ENCODE measurements around the gene USP10.

USP10 gene

DNA sequence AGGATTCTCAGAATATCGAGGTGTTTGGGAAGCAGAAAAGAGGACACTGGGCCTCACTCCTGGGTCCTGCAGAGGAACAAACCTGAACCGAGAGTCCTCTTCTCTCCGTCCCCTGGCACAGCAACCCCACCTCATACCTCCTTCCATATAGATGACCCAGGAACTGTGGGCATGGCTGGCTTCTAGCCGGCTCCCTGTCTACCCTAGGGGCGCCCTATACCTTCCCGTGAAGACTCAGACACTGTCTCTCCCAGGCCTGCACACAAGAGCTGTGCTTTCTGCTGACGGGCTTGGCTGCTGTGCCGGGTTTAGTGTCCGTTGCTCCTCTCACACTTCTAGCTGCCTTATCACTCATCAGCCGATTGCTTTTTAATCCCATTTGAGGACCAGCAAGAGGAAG lies 73.5 kb downstream of the USP10 start:
- no peaks in the 10 kb centered on the region for H3K9me3 ChIP-seq (ENCODE audit: control insufficient read depth, insufficient read depth, low read depth, low read length)
- ChIA-PET CTCF (interaction anchor here (0.7 to 3.3 kb wide), 6 partner anchors 12 to 198 kb away, joined by 3 to 23 read pairs (median 8); no protein-coding TSS in a partner anchor), POLR2A (no interaction called here)
- peaks cover 14 to 92% of the 10 kb centered on the region in 2 experiments; a peak in 2 of 3 replicates for H3K36me3 ChIP-seq (ENCODE audit: control insufficient read depth in 2 of 2, insufficient read depth in 1 of 2, low read length in 2 of 2)
- TF ChIP-seq TRIM28 (IDR thresholded peaks at IDR 0.05; ENCODE audit: borderline replicate concordance, low read length) (no peak), ZBTB10 (tag by site-specific recombination; IDR thresholded peaks at IDR 0.05) (no peak), ZNF785 (tag by site-specific recombination; IDR thresholded peaks at IDR 0.05) (no peak), ZNF621 (tag by site-specific recombination; IDR thresholded peaks at IDR 0.05) (no peak), ZNF239 (tag by site-specific recombination; IDR thresholded peaks at IDR 0.05) (no peak), HOXA7 (CRISPR knock-in tag; IDR thresholded peaks at IDR 0.05; ENCODE audit: borderline replicate concordance) (no peak), ZNF513 (tag by site-specific recombination; IDR thresholded peaks at IDR 0.05) (no peak), MZF1 (tag by site-specific recombination; IDR thresholded peaks at IDR 0.05; ENCODE audit: borderline replicate concordance) (no peak), ZNF155 (tag by site-specific recombination; IDR thresholded peaks at IDR 0.05) (no peak), PRDM1 (tag by site-specific recombination; IDR thresholded peaks at IDR 0.05) (no peak), ZNF24 (tag by site-specific recombination; IDR thresholded peaks at IDR 0.05) (no peak)
- TF ChIP-seq, protein P1, sequence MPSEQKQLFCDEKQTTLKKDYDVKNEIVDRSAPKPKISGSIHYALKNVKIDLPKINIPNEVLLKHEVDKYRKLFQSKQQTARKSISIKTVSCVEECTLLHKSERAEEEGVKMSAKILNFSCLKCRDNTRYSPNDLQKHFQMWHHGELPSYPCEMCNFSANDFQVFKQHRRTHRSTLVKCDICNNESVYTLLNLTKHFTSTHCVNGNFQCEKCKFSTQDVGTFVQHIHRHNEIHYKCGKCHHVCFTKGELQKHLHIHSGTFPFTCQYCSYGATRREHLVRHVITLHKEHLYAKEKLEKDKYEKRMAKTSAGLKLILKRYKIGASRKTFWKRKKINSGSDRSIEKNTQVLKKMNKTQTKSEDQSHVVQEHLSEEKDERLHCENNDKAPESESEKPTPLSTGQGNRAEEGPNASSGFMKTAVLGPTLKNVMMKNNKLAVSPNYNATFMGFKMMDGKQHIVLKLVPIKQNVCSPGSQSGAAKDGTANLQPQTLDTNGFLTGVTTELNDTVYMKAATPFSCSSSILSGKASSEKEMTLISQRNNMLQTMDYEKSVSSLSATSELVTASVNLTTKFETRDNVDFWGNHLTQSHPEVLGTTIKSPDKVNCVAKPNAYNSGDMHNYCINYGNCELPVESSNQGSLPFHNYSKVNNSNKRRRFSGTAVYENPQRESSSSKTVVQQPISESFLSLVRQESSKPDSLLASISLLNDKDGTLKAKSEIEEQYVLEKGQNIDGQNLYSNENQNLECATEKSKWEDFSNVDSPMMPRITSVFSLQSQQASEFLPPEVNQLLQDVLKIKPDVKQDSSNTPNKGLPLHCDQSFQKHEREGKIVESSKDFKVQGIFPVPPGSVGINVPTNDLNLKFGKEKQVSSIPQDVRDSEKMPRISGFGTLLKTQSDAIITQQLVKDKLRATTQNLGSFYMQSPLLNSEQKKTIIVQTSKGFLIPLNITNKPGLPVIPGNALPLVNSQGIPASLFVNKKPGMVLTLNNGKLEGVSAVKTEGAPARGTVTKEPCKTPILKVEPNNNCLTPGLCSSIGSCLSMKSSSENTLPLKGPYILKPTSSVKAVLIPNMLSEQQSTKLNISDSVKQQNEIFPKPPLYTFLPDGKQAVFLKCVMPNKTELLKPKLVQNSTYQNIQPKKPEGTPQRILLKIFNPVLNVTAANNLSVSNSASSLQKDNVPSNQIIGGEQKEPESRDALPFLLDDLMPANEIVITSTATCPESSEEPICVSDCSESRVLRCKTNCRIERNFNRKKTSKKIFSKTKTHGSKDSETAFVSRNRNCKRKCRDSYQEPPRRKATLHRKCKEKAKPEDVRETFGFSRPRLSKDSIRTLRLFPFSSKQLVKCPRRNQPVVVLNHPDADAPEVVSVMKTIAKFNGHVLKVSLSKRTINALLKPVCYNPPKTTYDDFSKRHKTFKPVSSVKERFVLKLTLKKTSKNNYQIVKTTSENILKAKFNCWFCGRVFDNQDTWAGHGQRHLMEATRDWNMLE (tag by site-specific recombination; conservative IDR thresholded peaks at IDR 0.05; ENCODE audit: low read depth), result no peak
- no peaks in the 10 kb centered on the region for H3K4me1 ChIP-seq (ENCODE audit: control insufficient read depth, insufficient read depth, low read length)
- H3K4me3 ChIP-seq (ENCODE audit: low read depth, low read length), result no peak overlapping the region
- H3K27ac ChIP-seq (ENCODE audit: extremely low read depth, low read depth, low read length), result no peak overlapping the region

DNA sequence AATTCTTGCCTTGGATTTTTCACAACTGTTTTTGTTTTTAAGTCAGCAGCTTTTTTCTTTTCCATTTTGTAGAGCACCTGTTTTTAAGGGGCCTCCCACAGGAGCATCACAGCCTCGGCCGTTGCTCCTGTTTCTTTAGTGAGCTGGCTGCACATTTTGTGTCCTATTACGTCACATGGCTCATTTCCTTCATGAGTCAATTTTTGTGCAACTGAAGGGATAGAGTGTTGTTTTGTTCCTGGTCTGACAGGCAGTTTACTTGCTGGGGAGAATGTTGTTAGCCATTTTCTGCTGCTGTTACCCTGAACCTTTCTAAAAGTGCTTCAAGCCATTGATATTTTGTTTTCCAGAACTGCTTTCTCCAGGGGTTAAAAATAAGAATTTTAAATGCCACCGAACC lies 75.0 kb downstream of the USP10 start:
- H3K9me3 ChIP-seq (ENCODE audit: control insufficient read depth, insufficient read depth, low read depth, low read length), result no peaks in the 10 kb centered on the region
- no peak overlapping the region for H3K27ac ChIP-seq (ENCODE audit: extremely low read depth, low read depth, low read length)
- ChIA-PET CTCF (interaction anchor here (0.7 to 1.2 kb wide), 2 partner anchors 20 to 199 kb away, joined by 3 read pairs; no protein-coding TSS in a partner anchor), POLR2A (no interaction called here)
- TF ChIP-seq ZFHX2 (tag by site-specific recombination; conservative IDR thresholded peaks at IDR 0.05) (no peak), GFI1B (tag by site-specific recombination; IDR thresholded peaks at IDR 0.05) (no peak), ZNF48 (tag by site-specific recombination; IDR thresholded peaks at IDR 0.05) (no peak), ZNF19 (tag by site-specific recombination; IDR thresholded peaks at IDR 0.05; ENCODE audit: low read depth) (no peak), ZNF175 (tag by site-specific recombination; IDR thresholded peaks at IDR 0.05) (no peak), ZNF660 (tag by site-specific recombination; IDR thresholded peaks at IDR 0.05) (no peak), TSHZ1 (tag by site-specific recombination; IDR thresholded peaks at IDR 0.05; ENCODE audit: borderline replicate concordance) (no peak), MEIS1 (CRISPR knock-in tag; IDR thresholded peaks at IDR 0.05; ENCODE audit: borderline replicate concordance) (no peak)
- peaks cover 14 to 91% of the 10 kb centered on the region in 2 experiments; a peak in 2 of 3 replicates for H3K36me3 ChIP-seq (ENCODE audit: control insufficient read depth in 2 of 2, insufficient read depth in 1 of 2, low read length in 2 of 2)
- no peak overlapping the region for H3K4me3 ChIP-seq (ENCODE audit: low read depth, low read length)
- no peaks in the 10 kb centered on the region for H3K4me1 ChIP-seq (ENCODE audit: control insufficient read depth, insufficient read depth, low read length)

All from HEK293 (cell line).